Nucleus accumbens (tissue), 56 donors: Measurements from ENCODE around the gene AP4M1.

ENCODE experiments used
- DNase-seq, 56 donors: peaks; one replicate each; lab custom pipeline; 2025; lab: John Stamatoyannopoulos, UW

The AP4M1 gene

DNA sequence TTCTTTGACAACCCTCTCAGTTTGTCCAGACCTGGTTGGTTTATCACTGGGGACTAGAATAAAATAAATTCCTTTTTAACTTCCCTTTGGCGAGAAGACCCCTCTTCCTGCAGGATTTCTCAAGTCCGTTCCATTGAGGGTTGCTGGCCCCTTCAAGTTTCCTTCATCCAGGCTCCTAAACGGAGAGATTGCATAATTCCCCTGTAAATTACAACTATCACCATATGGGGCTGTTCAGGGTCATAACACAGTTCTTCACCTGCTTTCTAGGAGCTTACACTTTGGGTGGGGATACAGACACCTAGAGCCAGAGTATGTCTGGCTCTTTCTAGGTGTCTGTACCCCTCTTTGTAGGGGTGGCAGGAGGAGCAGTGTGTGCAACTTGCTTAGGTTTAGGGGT, 15.9 kb upstream of the AP4M1 start:
- no peak for DNase-seq

DNA sequence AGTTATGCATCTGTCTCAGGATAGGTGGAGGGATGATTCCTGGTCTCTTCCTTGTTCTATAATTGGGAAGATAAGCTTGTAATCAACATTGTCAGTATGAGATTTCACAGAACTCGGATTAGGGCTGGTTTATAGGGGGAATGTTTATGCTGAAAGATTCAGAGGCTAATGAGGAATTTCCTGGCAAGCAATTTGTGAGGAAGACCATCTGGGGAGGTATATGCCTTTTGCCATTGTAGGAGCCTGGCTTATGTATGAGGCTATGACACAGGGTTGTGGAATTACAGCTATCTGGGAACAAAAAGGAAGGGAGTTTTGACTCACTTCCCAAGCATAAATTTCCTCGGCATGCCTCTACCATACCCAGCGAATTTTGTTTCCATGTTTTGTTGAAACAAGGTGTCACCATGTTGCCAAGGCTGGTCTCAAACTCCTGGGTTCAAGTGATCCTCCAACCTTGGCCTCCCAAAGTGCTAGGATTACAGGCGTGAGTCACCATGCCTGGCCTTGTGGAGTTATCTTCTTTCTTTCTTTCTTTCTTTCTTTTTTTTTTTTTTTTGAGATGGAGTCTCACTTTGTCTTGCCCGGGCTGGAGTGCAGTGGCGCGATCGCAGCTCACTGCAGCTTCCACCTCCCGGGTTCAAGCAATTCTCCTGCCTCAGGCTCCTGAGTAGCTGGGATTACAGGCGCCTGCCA, 14.2 kb upstream of the AP4M1 start:
- no peak for DNase-seq

DNA sequence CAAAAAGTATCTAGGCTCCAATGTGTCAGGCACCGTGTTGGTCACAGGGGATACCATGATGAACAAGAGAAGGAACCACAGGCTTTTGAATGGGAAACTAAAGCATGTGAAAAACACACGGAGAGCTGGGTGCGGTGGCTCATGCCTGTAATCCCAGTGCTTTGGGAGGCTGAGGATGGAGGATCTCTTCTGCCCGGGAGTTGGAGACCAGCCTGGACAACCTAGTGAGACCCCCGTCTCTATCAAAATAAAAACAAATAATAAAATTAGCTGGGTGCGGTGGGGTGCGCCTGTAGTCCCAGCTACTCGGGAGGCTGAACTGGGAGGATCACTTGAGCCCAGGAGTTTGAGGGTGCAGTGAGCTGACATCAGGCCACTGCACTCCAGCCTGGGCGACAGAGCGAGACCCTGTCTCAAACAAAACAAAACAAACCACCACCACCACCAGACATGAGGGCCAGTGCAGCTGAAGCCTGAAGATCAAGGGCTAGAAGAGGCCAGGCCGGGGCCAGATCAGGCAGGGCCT, 13.3 kb upstream of the AP4M1 start:
- peak in 2 of 56 donors; percentile 30 to 43 for DNase-seq

DNA sequence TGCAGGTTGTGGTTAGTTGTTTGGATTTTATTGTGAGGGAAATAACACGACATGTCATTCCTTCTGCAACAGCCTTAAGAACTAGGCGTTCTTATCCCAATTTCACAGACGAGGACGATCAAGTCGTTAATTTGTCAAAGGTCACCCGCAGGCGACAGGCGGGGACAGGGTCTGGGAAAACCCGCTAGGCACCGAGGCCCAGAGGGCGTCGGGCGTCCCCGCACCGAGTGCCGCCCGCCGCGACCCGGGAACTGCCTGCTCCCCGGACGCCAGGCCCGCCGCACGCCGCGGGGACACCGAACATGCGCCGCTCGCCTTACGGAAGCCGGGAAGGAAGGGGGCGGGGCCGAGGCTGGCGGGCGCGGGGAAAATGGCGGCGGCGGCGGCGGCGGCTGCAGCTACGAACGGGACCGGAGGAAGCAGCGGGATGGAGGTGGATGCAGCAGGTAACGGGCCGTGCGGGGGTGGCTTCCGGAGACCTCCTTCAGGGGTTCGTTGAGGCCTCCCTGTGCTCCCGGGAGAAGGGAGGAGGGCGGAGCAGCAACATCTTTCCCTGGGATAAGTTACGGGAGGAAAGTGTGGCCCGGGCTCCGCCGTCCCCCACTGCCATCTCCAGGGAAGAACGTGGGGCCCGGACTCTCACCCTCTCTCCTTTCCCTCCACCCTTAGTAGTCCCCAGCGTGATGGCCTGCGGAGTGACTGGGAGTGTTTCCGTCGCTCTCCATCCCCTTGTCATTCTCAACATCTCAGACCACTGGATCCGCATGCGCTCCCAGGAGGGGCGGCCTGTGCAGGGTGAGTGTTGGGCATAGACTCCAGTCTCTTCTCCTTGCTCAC, 12.6 kb upstream of the AP4M1 start, which contains the start of gene COPS6:
TSS of gene COPS6 (plus strand) at position 349 of the 837 bp plus-strand sequence. CDS start at position 371, 22 bp downstream.
- DNase-seq, result peak in 54 of 56 donors; percentile 18 to 89 (median 68)

DNA sequence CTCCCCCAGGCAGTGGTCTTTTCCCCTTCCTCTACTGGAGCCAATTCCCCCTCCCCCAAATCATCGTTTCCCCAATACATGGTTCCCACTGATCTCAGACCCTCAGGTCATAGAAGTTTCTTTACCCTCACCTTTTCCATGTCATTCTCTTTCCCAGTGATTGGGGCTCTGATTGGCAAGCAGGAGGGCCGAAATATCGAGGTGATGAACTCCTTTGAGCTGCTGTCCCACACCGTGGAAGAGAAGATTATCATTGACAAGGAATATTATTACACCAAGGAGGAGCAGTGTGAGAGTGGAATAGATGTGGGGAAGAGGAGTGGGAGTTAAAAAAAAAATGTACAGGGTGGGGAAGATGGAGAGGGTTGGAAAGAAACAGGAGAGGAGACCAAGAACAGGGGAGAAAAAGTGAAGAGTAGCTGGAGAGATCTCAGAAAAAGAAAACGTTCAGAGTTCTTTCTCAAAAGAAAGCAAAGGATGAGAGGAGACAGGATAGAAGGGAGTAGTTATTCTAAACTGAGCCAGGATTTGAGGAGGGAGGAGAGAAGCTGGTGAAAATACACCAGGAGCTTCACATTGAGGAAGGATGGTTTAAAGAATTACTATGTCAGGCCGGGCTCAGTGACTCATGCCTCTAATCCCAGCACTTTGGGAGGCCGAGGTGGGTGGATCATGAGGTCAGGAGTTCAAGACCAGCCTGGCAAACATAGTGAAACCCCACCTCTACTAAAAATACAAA, 11.8 kb upstream of the AP4M1 start:
- DNase-seq, result peak in 1 of 56 donors; percentile 14

DNA sequence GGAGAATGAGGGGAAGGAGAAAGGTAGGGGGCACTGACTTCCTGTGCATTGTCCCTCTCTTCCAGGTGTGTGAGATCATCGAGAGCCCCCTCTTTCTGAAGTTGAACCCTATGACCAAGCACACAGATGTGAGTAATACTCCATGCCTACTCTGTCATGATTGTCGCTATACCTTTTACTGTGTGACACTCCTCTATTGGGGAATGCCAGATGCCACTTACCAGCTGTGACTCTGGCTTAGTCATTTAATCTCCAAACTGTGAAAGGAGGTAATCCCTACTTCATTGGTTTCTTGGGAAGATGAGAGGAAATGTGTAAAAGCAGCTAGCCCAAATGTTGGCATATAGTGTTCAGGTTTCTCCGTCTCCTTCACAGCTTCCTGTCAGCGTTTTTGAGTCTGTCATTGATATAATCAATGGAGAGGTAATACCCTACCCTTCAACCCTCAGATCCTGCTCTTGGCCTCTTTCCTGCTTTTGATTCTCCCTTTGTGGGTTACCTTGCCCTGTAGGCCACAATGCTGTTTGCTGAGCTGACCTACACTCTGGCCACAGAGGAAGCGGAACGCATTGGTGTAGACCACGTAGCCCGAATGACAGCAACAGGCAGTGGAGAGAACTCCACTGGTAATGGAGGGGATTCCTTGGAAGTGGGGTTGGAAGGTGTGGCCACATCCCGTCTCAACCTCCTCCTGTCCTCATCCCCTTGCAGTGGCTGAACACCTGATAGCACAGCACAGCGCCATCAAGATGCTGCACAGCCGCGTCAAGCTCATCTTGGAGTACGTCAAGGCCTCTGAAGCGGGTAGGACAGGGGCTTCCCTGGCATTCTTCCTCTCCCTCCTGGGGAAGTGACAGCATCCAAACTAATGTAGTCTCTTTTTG, 10.7 kb upstream of the AP4M1 start:
- no peak for DNase-seq

DNA sequence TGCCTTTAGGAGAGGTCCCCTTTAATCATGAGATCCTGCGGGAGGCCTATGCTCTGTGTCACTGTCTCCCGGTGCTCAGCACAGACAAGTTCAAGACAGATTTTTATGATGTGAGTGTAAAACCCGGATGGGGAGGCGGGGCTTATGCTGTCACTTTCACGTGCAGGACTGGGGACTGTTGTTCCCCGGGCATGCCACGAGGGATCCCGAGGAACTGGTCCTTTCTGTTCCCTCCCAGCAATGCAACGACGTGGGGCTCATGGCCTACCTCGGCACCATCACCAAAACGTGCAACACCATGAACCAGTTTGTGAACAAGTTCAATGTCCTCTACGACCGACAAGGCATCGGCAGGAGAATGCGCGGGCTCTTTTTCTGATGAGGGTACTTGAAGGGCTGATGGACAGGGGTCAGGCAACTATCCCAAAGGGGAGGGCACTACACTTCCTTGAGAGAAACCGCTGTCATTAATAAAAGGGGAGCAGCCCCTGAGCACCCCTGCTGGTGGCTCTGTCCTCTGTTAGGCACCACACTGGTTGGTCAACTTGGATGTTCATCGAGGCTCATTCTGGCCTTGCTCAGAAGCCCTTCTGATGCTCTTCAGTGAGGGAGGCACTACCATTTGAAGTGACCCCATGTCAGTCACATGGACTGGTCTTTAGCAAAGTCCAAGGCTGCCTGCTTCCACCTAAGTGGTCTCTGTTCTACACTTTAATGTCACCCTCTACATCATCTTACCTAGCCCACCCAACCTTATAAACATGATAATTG, 9.8 kb upstream of the AP4M1 start:
- no peak for DNase-seq

DNA sequence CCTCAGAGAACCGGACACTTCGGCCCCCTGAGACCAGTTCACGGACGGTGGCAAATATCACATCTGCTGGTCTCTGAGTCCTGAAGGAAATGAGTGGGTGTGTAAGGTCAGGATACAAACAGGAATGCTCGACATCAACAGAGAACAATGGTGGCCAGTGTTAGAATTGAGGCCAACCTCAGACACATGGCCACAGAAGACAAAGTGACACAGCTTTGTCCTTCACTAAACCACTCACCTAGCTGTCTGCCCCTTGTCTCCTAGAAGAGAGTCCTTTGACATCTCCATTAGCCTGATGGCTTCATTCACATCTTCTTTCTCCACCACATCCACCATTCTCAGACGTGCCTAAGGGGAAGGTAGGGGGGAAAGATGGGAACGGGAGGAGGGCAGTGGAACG, 8.4 kb upstream of the AP4M1 start:
- no peak for DNase-seq

DNA sequence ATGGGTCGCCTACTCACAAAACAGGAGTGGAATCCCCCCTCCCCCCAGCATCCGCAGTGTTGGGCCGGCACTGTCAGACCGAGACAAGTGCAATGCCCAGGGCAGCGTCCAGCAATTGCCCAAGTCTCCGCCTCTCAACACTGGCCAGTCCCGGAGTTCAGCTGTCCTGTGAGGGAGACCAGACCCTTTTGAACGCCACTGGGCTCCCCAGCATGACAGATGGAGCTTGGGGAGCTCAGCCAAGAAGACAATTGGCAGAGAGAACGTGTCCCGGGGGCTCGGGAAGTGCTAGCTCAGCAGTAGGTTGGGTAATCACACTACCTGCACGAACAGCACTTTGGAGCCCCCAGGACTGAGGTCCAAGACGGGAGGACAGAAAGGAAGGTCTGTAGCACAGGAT, 7.9 kb upstream of the AP4M1 start:
- no peak for DNase-seq

DNA sequence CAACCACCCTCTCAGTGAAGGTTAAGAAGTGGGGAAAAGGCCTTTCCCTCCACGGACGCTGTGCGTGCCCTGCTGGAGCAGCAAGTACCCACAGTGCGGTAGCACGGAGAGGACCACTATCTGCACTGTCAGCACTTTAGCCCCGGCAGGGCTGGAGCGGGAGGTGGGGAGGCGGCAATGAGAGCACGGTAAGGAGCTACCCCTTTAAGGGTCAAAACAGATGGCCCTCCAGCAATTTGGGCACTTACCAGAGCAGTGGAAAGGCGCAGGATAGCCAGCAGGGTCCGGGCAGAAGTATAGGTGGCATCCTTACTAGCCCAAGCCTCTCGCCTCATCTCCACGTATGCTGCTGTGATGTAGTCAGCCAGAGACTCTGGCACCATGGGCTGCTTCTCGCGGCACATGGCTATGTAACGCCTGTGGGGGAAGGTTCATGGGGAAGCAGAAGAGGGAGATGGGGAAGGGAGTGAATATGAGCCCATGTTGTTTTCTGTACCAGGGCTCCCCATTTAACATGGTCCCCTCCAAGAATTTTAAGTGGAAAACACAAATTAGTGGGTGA, 7.4 kb upstream of the AP4M1 start:
- no peak for DNase-seq

DNA sequence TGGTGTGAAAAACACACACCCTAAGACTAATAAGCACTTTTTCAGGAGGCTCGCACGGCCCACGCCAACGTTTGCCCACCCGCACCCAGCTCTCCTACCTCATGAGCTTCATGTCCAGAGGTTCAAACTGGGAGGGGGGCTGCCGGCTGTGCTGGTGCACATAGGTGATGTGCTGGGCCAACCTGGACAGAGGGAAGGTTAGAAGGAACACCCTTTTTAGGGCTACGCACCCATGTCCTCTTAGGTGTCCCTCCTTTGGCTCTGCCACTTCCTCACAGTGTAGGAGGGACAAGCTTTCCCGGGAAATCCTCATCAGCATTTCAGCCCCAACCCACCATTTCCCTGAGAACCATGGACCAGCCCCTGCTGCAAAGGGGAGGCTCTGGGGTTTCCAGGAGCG, 6.2 kb upstream of the AP4M1 start:
- DNase-seq, result no peak

DNA sequence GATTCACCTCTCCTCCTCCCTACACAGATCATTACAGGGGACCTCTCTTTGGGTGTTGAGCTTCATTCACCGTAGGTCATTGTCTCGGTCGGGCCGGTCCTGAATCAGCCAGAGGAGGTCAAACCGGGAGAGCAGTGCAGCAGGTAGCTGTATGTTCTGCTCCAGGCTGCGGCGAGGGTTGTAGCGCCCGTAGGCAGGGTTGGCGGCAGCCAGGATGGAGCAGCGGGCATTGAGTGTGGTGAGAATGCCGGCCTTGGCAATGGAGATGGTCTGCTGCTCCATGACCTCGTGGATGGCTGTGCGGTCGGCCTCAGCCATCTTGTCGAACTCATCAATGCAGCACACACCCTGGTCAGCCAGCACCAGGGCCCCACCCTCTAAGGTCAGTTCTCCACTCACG, 5.7 kb upstream of the AP4M1 start:
- DNase-seq, result no peak

DNA sequence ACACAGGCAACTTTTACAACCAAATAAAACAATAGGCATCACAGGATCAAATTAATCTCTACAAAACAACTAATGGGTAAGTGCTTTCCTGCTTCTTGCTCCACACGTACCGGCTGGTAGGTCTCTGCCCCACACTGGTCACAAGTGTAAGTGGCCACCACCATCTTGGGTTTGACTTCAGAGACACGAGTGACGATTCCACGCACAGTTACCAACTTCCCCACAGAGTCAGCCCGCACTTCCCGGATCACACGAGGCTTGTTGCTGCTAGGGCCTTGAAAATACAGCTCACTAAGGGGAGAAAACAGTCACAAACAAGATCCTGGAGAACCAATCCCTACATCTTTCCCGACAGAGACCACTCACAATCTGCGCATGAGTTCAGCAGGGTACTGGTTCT, 2.5 kb upstream of the AP4M1 start:
- no peak for DNase-seq

DNA sequence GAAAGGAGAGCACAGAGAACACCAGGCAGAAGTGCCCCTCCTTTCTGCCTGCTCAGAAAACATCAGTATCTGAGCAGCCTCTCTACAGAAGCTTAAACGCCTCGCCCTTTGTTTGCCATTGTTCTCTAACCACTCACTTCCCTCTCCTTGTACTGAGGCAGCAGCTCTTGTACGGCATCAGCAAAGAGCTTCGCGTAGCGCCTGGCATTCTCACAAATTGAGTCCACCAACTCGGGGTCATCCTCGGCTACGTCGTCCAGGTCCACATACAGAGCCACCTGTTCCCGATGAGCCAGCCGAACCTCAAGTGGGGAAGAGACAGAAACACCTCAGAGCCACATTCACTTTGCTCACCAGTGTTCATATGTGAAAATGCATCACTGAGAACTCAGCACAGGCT, 2.0 kb upstream of the AP4M1 start:
- no peak for DNase-seq

DNA sequence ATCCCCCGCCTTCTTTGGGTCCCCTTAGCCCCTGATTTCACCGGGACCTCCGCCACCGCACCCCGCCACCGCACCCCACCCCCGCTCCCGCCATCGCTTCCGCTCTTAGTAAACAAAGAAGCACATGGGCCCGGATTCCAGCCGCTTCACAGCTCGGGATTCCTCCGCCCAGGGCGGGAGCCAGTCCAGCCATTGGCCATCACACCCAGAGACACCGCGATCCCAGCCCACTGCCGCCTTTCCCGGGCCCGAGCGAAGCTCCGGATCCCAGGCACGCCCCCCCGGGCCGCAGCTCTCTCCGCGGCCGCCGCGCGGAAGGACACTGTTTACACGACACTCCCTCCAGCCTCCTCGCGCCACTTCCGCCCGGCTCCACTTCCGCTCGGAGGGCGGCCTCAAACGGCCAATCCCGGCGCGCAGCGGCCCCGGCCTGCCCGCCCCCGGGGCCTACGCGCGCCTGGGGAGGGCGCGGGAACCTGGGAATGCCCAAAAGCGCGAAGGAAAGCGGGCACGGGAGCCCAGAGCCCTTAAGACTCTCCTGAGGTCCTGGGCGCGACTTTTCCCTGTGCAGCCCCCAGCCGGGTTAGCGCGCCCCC, 925 bp upstream of the AP4M1 start:
- peak in 55 of 56 donors; percentile 53 to 93 (median 85) for DNase-seq

DNA sequence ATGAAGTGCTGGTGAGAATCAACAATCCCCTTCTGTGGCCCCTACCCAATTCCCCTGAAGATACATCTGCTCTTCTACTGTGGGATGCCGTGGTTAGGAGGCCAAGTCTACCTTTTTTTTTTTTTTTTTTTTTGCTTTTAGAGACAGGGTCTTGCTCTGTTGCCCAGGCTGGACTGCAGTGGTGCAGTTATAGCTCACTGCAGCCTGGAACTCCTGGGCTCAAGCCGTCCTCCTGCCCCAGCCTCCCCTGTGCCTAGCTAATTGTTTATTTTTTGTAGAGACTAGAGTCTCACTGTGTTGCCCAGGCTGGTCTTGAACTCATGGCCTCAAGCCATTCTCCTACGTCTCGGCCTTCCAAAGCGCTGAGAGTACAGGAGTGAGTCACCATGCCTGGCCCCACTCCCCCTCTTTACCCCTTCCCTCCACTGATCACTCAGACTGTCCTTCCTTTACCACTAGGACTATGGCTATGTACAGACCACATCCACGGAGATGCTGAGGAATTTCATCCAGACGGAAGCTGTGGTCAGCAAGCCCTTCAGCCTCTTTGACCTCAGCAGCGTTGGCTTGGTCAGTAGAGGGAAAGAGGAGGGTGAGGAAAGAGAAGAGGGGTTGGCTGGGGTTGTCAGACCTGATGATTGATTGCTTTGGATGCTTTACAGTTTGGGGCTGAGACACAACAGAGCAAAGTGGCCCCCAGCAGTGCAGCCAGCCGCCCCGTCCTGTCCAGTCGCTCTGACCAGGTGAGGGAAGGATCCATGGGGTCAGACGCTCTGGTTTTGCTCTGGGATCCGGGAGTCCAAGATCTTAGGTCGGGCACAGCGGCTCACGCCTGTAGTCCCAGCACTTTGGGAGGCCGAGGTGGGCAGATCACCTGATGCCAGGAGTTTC, 1.8 kb downstream of the AP4M1 start:
- DNase-seq, result no peak

DNA sequence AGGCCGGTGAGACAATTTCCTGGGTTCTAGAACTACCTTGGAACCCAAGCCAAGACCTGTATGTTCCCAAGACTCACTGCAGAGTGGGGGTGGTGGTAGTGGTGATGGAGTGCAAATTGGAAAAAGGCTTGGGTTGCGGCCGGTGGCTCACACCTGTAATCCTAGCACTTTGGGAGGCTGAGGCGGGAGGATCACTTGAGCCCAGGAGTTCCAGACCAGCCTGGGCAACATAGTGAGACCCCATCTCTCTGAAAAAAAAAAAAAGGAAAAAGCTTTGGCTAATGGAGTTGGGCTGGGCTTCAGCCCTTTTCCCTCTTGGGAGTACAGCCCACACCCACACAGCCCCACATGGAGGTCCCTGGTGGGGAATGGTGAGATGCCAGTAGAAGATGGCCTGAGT, 4.1 kb downstream of the AP4M1 start:
- no peak for DNase-seq
